Measurements from ENCODE around the gene EHMT2. TPM values are rescaled to one million over a fixed set of nuclear protein-coding genes. Genes with fewer than 3 reads are reported as not detected.
A peak's percentile ranks its signal among the peaks of the same experiment; 100 is the strongest.

The EHMT2 gene
- total and polyA plus RNA-seq, 8 donors: 13.4 to 55.8 (median 20.6) TPM

- FAIRE-seq (no peak), DNase-seq (no peak), ATAC-seq (no peak)
- intact Hi-C loops (cut with DNase I): no loop called here
- Histone ChIP-seq H3K9me3 (no peaks in the 10 kb centered on the region), H3K27ac (no peak overlapping the region), H3K4me3 (no peak overlapping the region), H3K27me3 (no peaks in the 10 kb centered on the region), H3K4me1 (peaks cover 0 to 10% (median 6%) of the 10 kb centered on the region in 3 donors), H3K36me3 (peaks cover 3 to 39% (median 13%) of the 10 kb centered on the region in 3 donors)
- no peak for TF ChIP-seq CTCF (IDR thresholded peaks at IDR 0.05)
- 83 to 88% methylated on average over 9 of the region's 9 CpGs for WGBS, 2 donors
These were observed 16.2 kb downstream of the EHMT2 start for GRCh38 chr6:31881136-31881859.

DNA sequence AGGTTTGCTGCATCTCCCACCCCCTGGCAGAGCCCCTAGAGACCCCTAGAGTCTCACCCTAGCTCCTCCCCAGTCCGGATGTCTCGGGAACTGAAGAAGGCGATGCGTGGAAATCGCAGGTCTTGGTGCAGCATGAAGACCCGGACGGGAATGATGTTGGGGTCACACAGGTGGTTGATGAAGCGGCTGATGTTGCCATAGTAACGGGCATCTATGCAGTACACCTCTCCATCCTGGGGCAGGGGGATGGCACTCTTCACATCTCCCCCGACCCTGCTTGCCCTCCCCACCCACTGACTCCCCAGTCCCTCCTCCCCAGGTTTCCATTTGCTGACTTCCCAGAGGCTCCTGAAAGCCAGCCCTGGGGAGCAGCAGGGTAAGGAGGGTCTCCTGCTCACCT is 16.9 kb downstream of the EHMT2 start:
- 86 to 94% methylated on average over 10 of the region's 10 CpGs for WGBS, 2 donors
- H3K36me3 ChIP-seq: peaks cover 3 to 37% (median 13%) of the 10 kb centered on the region in 3 donors
- H3K9me3 ChIP-seq: no peaks in the 10 kb centered on the region
- DNase-seq (peak in 1 of 6 donors; percentile 11), FAIRE-seq (no peak), ATAC-seq (no peak)
- no peak overlapping the region for H3K27ac ChIP-seq
- no peak overlapping the region for H3K4me3 ChIP-seq
- intact Hi-C loops (cut with DNase I): no loop called here
- no peaks in the 10 kb centered on the region for H3K27me3 ChIP-seq
- no peak for TF ChIP-seq CTCF (IDR thresholded peaks at IDR 0.05)
- H3K4me1 ChIP-seq: peaks cover 0 to 13% (median 6%) of the 10 kb centered on the region in 3 donors

DNA sequence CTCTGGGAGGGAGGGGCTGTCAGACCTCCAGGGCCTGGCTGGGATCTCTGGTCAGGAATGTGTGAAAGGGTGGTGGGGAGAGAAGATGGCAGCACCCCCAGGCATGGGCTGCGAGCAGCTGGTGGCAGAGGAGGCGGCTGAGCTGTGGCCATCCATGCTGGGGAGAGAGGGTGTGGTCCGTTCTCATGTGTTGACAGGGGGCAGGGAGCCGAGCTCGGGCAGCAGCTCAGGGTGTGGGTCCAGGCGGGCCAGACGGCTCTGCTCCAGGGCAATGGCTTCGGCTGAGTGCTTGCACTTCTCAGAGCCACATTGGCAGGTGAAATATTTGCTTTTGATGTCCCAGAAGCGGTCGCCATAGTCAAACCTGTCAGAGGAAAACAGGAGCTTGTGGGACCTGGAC is 17.6 kb downstream of the EHMT2 start:
- Histone ChIP-seq H3K4me1 (peaks cover 0 to 18% (median 6%) of the 10 kb centered on the region in 3 donors), H3K9me3 (no peaks in the 10 kb centered on the region), H3K27me3 (no peaks in the 10 kb centered on the region), H3K4me3 (no peak overlapping the region), H3K27ac (no peak overlapping the region), H3K36me3 (peaks cover 3 to 32% (median 13%) of the 10 kb centered on the region in 3 donors)
- DNase-seq (no peak), ATAC-seq (no peak), FAIRE-seq (no peak)
- TF ChIP-seq CTCF (IDR thresholded peaks at IDR 0.05): no peak
- intact Hi-C loops (cut with DNase I): no loop called here
- 86 to 89% methylated on average over 9 to 10 of the region's 10 CpGs for WGBS, 2 donors

DNA sequence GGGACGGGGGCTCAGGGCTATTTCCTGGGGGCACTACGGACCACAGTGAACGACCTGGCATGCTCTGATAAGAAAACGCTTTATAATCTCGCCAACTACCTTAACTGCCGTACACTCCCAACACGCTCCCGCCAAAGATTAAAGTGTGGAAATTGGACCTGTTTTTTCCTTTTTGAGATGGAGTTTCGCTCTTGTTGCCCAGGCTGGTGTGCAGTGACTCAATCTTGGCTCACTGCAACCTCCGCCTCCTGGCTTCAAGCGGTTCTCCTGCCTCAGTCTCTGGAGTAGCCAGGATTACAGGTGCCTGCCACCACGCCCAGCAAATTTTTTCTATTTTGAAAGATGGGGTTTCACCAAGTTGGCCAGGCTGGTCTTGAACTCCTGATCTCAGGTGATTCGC is 18.4 kb downstream of the EHMT2 start:
- peak overlapping the region in 3 of 4 donors; percentile 20 to 36 (median 26) for H3K4me3 ChIP-seq
- DNase-seq (no peak), FAIRE-seq (no peak), ATAC-seq (no peak)
- no peaks in the 10 kb centered on the region for H3K27me3 ChIP-seq
- H3K9me3 ChIP-seq: no peaks in the 10 kb centered on the region
- intact Hi-C loops (cut with DNase I): no loop called here
- H3K36me3 ChIP-seq: peaks cover 3 to 25% (median 13%) of the 10 kb centered on the region in 3 donors
- H3K27ac ChIP-seq: peak overlapping the region in 2 of 4 donors; percentile 68 to 78
- TF ChIP-seq CTCF (IDR thresholded peaks at IDR 0.05): no peak
- 75% methylated on average over 13 of the region's 13 CpGs for WGBS, 2 donors
- H3K4me1 ChIP-seq: peaks cover 0 to 19% (median 6%) of the 10 kb centered on the region in 3 donors

DNA sequence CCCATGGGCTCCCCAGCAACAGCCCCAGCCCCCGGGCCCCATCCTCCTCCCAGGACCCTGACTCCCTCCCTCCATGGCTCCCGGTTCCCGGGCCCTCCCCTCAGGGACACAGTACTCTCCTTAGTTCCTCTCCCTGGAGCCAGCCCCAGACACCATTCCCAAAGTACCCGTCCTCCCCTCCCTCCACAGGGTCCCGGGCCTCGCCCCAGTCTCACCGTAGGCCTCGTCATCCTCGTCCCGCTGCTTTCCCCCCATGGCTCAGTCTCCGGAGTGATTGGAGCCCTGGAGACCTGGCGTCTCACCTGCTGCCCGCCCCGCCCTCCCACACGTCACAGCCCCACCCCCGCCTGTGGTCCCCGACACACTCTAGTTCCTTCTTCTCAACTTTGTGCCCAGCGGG is 18.8 kb downstream of the EHMT2 start, which contains the start of gene SLC44A4:
Gene SLC44A4, minus strand, starts transcription at position 272 of the 400 bp plus-strand sequence. Its CDS starts 17 bp downstream, at position 255.
- Histone ChIP-seq H3K27ac (peak within 1 kb of the TSS; percentile 11 to 78 (median 45)), H3K27me3 (no peaks in the 10 kb centered on the region), H3K9me3 (no peaks in the 10 kb centered on the region), H3K36me3 (peaks cover 0 to 21% (median 11%) of the 10 kb centered on the region in 3 donors), H3K4me3 (peak within 1 kb of the TSS in 3 of 4 donors; percentile 20 to 36 (median 26)), H3K4me1 (peaks cover 0 to 19% (median 6%) of the 10 kb centered on the region in 3 donors)
- intact Hi-C loops (cut with DNase I): no loop called here
- 52 to 57% methylated on average over 18 of the region's 18 CpGs for WGBS, 2 donors
- DNase-seq: peak in 2 of 6 donors; percentile 37 to 49
- peak; percentile 54 to 70 (median 64) for ATAC-seq
- TF ChIP-seq CTCF (IDR thresholded peaks at IDR 0.05): no peak
- no peak for FAIRE-seq

Measured in pancreas (tissue), 10 donors.